Endothelial cell of umbilical vein (primary cell): ENCODE measurements around the gene TTF1. TPM values are rescaled to one million over a fixed set of nuclear protein-coding genes. Genes with fewer than 3 reads are reported as not detected.

Experiments used
- BruUV-seq: library from RNA; stranded (reverse); fragments of 400-500 nt; replicated peaks from 2 replicates; lab custom pipeline; 2021; lab: Mats Ljungman, UMichigan
- CTCF ChIA-PET: fragments of 300-600, 350-600 bp; sonication (Branson Sonifier 250); formaldehyde crosslinking; loops from one replicate; lab custom pipeline; 2021; ENCODE audit warnings: antibody characterized with exemption, inconsistent platforms; lab: Charles Lee
- POLR2A ChIA-PET: fragments of 300-600, 350-600 bp; sonication (Branson Sonifier 250); formaldehyde crosslinking; loops from one replicate; lab custom pipeline; 2021; ENCODE audit warnings: antibody characterized with exemption, inconsistent platforms; lab: Charles Lee
- DNase-seq: peaks from one replicate; pipeline ENCODE4 v3.0.0-alpha.2; 2011; ENCODE audit warnings: low read depth, low spot score
- FAIRE-seq: peaks from 2 replicates; lab custom pipeline; 2011; peaks lifted over from hg19 to GRCh38; lab: Jason Lieb, UNC
- H2AFZ ChIP-seq: 2 replicates; pipeline ENCODE4 v1.6.0; 2012; ENCODE audit warnings: low read depth, low read length, control low read depth, inconsistent platforms
- H3K27ac ChIP-seq: 2 replicates; pipeline ENCODE4 v1.5.1; 2011; ENCODE audit warnings: low read depth, mild to moderate bottlenecking, control low read depth, low read length, moderate library complexity; ENCODE audit not compliant: insufficient read depth
- H3K27me3 ChIP-seq, 2 experiments: 2 replicates each; pipeline versions ENCODE4 v1.6.0 to v1.6.1; 2011; ENCODE audit warnings: low read length in 2 of 2, mixed read lengths in 1 of 2; ENCODE audit not compliant: control insufficient read depth in 2 of 2, insufficient read depth in 2 of 2
- H3K36me3 ChIP-seq, 2 experiments: 2 replicates in 1 of 2; 3 replicates in 1 of 2; pipeline ENCODE4 v1.5.1; 2011; ENCODE audit warnings: low read length in 2 of 2, mild to moderate bottlenecking in 1 of 2, moderate library complexity in 1 of 2; ENCODE audit not compliant: control insufficient read depth in 2 of 2, insufficient read depth in 2 of 2; ENCODE audit errors: extremely low read depth in 1 of 2
- H3K4me1 ChIP-seq: 3 replicates; pipeline ENCODE4 v1.5.1; 2011; ENCODE audit warnings: mild to moderate bottlenecking, low read length; ENCODE audit not compliant: control insufficient read depth, insufficient read depth; ENCODE audit errors: extremely low read depth
- H3K4me2 ChIP-seq: 2 replicates; pipeline ENCODE4 v1.6.1; 2011; ENCODE audit warnings: low read length, control low read depth, mixed read lengths; ENCODE audit not compliant: insufficient read depth
- H3K4me3 ChIP-seq, 3 experiments: fragments of 200-600 bp in 1 of 3; sonication (generic), shearing (Covaris generic) in 1 of 3; replicated peaks in 1 of 3; 2 replicates each; pipeline ENCODE4 v1.5.1; 2011 to 2016; ENCODE audit warnings: control low read depth in 3 of 3, low read length in 3 of 3, mild to moderate bottlenecking in 2 of 3, inconsistent platforms in 1 of 3, low read depth in 1 of 3, moderate library complexity in 1 of 3; ENCODE audit not compliant: insufficient read depth in 1 of 3
- H3K79me2 ChIP-seq: 2 replicates; pipeline ENCODE4 v1.6.0; 2012; ENCODE audit warnings: low read length, inconsistent platforms; ENCODE audit not compliant: control insufficient read depth, insufficient read depth
- H3K9ac ChIP-seq: replicated peaks from 2 replicates; pipeline ENCODE3; 2011; ENCODE audit warnings: low read length, control low read depth; ENCODE audit not compliant: insufficient read depth; ENCODE audit errors: extremely low read depth
- H3K9me1 ChIP-seq: replicated peaks from 3 replicates; pipeline ENCODE4 v1.6.0; 2011; ENCODE audit warnings: mild to moderate bottlenecking, low read length; ENCODE audit not compliant: control insufficient read depth, insufficient read depth; ENCODE audit errors: extremely low read depth
- H3K9me3 ChIP-seq: replicated peaks from 2 replicates; pipeline ENCODE4 v1.5.1; 2012; ENCODE audit warnings: low read length, inconsistent platforms; ENCODE audit not compliant: control insufficient read depth, insufficient read depth
- H4K20me1 ChIP-seq: replicated peaks from 2 replicates; pipeline ENCODE3; 2011; ENCODE audit warnings: mild to moderate bottlenecking, low read length; ENCODE audit not compliant: control insufficient read depth, insufficient read depth; ENCODE audit errors: extremely low read depth
- CTCF ChIP-seq, 2 donors: IDR thresholded peaks; 1 replicate in 1 of 2; 2 replicates in 1 of 2; pipeline ENCODE4 v1.5.1; 2011; ENCODE audit warnings: low read length in 2 of 2, mild to moderate bottlenecking in 2 of 2, moderate library complexity in 2 of 2, control low read depth in 1 of 2, inconsistent platforms in 1 of 2, low read depth in 1 of 2; ENCODE audit not compliant: insufficient read depth in 1 of 2; ENCODE audit errors: extremely low read depth in 1 of 2
- EZH2 ChIP-seq: IDR thresholded peaks from 2 replicates; pipeline ENCODE4 v1.6.1; 2012; ENCODE audit warnings: borderline replicate concordance, low read depth, mild to moderate bottlenecking, moderate library complexity, low read length, inconsistent platforms; ENCODE audit not compliant: severe bottlenecking
- FOS ChIP-seq: IDR thresholded peaks from 2 replicates; pipeline ENCODE4 v1.6.1; 2011; ENCODE audit warnings: mild to moderate bottlenecking, low read length, moderate library complexity, borderline replicate concordance; ENCODE audit not compliant: insufficient read depth
- GATA2 ChIP-seq: IDR thresholded peaks from 2 replicates; pipeline ENCODE4 v1.7.0; 2011; ENCODE audit warnings: low read depth, mild to moderate bottlenecking, moderate library complexity, mixed read lengths, low read length; ENCODE audit not compliant: insufficient read length, insufficient read depth
- JUN ChIP-seq: IDR thresholded peaks from 2 replicates; pipeline ENCODE4 v1.6.1; 2011; ENCODE audit warnings: borderline replicate concordance, low read depth; ENCODE audit not compliant: insufficient read length, insufficient read depth
- MYC ChIP-seq: IDR thresholded peaks from one replicate; pipeline ENCODE4 v1.6.1; 2011; ENCODE audit warnings: mild to moderate bottlenecking, low read depth, low read length
- POLR2A ChIP-seq: IDR thresholded peaks from 2 replicates; pipeline ENCODE4 v1.6.1; 2012; ENCODE audit warnings: low read depth, mild to moderate bottlenecking, control low read depth, low read length
- POLR2AphosphoS5 ChIP-seq: IDR thresholded peaks from 2 replicates; pipeline ENCODE4 v1.6.1; 2012; ENCODE audit warnings: low read depth, mild to moderate bottlenecking, control low read depth, low read length, moderate library complexity; ENCODE audit not compliant: insufficient read depth
- dilution Hi-C: fragments of 300-500 bp; cut with MboI; formaldehyde crosslinking; loops from one replicate; pipeline ENCODE4 v1.15.0; 2019; ENCODE audit warnings: low sequenced_read_pairs; ENCODE audit not compliant: extremely low pct_ligation_motif_present
- intact Hi-C: fragments of 100-400 bp; cut with micrococcal nuclease; formaldehyde crosslinking; loops from one replicate; pipeline ENCODE4 v1.10.0; 2022
- polyA plus RNA-seq, 4 experiments: library from polyadenylated mRNA; depleted of rRNA in 3 of 4; stranded (reverse) in 3 of 4; unstranded in 1 of 4; fragments of >200 nt; gene quantifications; 2 replicates each; pipeline versions ENCODE4 v1.2.1 to v1.2.3, GENCODE V29; 2011 to 2012; ENCODE audit warnings: missing spikeins in 1 of 4
- total RNA-seq: library from RNA; stranded (reverse); gene quantifications from 2 replicates; pipeline ENCODE4 v1.2.3, GENCODE V29; 2021
- TF ChIP-seq, protein P1 (sequence below): IDR thresholded peaks from 2 replicates; pipeline ENCODE4 v1.6.1; 2011; ENCODE audit not compliant: insufficient read depth, insufficient read length

TTF1 gene
- total and polyA plus RNA-seq, 2 donors (not counting 3 experiments of a cell fraction or from before 2014, with no cell fraction given), result 4.9 to 12.0 TPM

- Histone ChIP-seq H3K79me2 (peaks cover 41% of the 10 kb centered on the region), H3K9me3 (no peaks in the 10 kb centered on the region), H2AFZ (no peak overlapping the region), H3K27ac (no peak overlapping the region), H3K4me2 (peak overlapping the region; percentile 91), H3K4me3 (peak overlapping the region; percentile 13 to 60 (median 20)), H3K27me3 (no peaks in the 10 kb centered on the region), H3K4me1 (peaks cover 33% of the 10 kb centered on the region), H4K20me1 (peaks cover 3% of the 10 kb centered on the region), H3K9ac (peak overlapping the region; percentile 4), H3K9me1 (no peaks in the 10 kb centered on the region), H3K36me3 (peaks cover 10 to 14% of the 10 kb centered on the region in 2 experiments)
- DNase-seq, result peak; percentile 52
- POLR2A ChIA-PET, result no interaction called here
- TF ChIP-seq POLR2A (no peak), EZH2 (no peak), FOS (no peak), GATA2 (no peak), JUN (no peak), CTCF (IDR thresholded peaks at IDR 0.05; ENCODE audit: extremely low read depth in 1 of 2, insufficient read depth in 1 of 2, low read depth in 1 of 2, low read length in 2 of 2) (no peak), POLR2AphosphoS5 (no peak), MYC (no peak)
- TF ChIP-seq, protein P1, sequence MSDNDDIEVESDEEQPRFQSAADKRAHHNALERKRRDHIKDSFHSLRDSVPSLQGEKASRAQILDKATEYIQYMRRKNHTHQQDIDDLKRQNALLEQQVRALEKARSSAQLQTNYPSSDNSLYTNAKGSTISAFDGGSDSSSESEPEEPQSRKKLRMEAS, result no peak
- no TSS peak for BruUV-seq
- intact Hi-C loops, result loop anchor here (5.0 kb wide), 1 partner anchor 56 kb away; the partner anchor contains the start of gene TTF1
- CTCF ChIA-PET, result interaction anchor here (1.0 to 1.4 kb wide), 2 partner anchors 13 to 22 kb away, joined by 4 to 5 read pairs; no protein-coding TSS in a partner anchor
- dilution Hi-C loops, result no loop called here
- FAIRE-seq, result no peak
Observed at GRCh38 chr9:132350861-132351315, 55.8 kb downstream of the TTF1 start.
